Coronary artery (tissue), 2 donors: ENCODE data around the gene CD8B2.

ENCODE experiments used
- DNase-seq: peaks from one replicate; pipeline ENCODE4 v3.0.0-alpha.2; 2017; ENCODE audit warnings: low spot score
- H3K27ac ChIP-seq, 2 donors: fragments of 200-600 bp; sonication (generic); one replicate each; pipeline ENCODE4 v1.5.1; 2016 to 2019
- H3K4me3 ChIP-seq: fragments of 200-600 bp; sonication (generic); 2 replicates; pipeline ENCODE4 v1.5.1; 2016; ENCODE audit warnings: mild to moderate bottlenecking, moderate library complexity
- TF ChIP-seq, protein P1 (sequence below): fragments of 200-600 bp; sonication (generic); IDR thresholded peaks from one replicate; pipeline ENCODE4 v1.5.1; 2019; ENCODE audit warnings: antibody characterized with exemption

CD8B2 gene

DNA sequence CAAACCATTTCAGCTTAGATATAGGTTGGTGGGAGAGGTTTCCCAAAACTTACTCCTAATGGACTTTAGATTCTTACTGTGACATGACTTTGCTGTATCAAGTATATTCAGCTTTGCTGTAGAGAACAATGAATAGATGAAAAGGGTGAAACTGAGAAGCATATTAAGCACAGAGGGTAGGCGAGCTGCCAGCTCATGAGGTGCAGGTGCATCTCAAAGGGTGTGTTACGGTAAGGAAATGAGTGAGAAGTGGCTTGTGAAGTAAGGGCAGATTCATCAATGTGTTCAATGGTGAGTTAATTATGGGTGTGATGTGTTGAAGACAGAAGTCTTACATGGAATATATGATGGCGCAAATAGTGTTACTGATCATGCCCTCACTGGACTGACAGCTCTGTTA lies 49.3 kb downstream of the CD8B2 start:
- Histone ChIP-seq H3K4me3 (no peak overlapping the region), H3K27ac (no peak overlapping the region)
- no peak for DNase-seq
- TF ChIP-seq, protein P1, sequence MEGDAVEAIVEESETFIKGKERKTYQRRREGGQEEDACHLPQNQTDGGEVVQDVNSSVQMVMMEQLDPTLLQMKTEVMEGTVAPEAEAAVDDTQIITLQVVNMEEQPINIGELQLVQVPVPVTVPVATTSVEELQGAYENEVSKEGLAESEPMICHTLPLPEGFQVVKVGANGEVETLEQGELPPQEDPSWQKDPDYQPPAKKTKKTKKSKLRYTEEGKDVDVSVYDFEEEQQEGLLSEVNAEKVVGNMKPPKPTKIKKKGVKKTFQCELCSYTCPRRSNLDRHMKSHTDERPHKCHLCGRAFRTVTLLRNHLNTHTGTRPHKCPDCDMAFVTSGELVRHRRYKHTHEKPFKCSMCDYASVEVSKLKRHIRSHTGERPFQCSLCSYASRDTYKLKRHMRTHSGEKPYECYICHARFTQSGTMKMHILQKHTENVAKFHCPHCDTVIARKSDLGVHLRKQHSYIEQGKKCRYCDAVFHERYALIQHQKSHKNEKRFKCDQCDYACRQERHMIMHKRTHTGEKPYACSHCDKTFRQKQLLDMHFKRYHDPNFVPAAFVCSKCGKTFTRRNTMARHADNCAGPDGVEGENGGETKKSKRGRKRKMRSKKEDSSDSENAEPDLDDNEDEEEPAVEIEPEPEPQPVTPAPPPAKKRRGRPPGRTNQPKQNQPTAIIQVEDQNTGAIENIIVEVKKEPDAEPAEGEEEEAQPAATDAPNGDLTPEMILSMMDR, result no peak

DNA sequence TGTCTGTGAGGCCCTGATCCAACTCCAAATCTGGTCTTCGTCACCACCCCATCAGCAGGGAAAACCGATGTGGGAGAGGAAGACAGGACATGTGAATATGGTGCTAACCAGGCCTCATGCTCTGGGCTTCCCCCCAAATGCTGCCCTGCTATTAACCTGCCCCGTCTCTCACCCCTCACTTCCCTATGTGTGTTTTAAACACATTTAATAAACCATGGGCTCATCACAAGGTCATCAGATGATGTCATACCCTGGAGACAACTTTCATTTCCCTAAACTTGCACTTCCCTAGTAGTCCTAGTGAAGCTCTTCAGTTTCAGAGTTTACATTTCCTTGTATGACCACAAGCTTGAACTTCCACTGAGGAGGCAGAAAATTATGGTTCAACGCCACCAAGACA lies 49.9 kb downstream of the CD8B2 start:
- no peak overlapping the region for H3K4me3 ChIP-seq
- no peak for DNase-seq
- TF ChIP-seq, protein P1, result no peak
- H3K27ac ChIP-seq, result peak overlapping the region in 1 of 2 donors; percentile 30

DNA sequence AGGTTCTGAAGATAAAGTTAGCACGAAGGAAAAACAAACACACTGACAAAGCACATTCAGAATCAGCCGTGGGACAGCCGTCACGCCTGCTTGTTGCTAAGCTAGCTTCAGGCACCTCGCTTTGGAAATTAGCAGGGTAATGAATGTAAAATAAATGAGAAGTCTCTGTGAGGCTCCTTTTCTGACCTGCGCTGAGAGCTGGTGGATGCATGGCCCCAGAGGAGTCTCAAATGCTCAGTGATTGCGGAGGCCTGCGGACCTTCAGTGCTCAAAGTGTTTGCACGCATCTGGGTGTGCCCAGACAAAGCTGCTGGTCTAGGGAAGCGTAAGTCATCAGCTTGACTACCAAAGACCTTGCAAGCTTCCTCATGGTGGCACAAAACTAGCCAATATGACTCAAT lies 50.6 kb downstream of the CD8B2 start:
- no peak for DNase-seq
- no peak overlapping the region for H3K4me3 ChIP-seq
- no peak overlapping the region for H3K27ac ChIP-seq
- TF ChIP-seq, protein P1, result no peak

DNA sequence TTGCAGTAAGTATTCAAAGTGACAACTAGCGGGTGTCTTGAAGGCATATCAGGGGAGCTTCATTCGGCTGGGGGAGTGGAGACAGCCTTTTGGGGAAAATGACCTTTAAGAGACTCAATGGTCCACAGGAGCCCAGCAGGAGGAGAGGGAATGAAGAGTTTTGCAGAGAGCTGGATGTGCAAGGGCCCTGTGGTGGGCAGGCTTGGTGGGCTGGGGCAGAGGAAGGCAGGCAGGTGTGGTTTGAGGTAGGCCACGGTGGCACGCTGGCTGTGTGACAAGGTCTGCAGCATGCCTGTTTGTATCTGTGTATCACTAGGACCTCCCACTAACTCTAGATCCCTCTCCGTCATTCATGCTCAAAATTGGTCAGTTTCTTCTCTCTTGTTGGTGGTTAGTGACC lies 53.7 kb downstream of the CD8B2 start:
- TF ChIP-seq, protein P1, result no peak
- DNase-seq, result no peak
- no peak overlapping the region for H3K4me3 ChIP-seq
- H3K27ac ChIP-seq, result no peak overlapping the region

DNA sequence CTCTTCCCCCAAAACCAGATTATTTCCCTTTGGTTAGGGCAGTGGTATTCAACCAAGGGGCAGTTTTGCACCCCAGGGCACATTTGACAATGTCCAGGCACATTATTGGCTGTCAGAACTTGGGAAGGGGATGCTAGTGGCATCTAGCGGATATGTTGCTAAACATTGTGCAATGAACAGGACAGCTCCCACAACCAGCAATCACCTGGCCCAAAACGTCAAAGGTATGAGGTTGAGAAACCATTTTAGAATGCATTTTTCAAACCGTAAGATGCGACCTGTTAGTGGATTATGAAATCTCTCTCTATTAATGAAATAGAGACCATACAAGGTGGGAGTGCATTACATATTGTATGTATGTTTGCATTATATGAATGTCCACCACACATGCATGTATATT lies 54.2 kb downstream of the CD8B2 start:
- TF ChIP-seq, protein P1, result no peak
- no peak for DNase-seq
- H3K4me3 ChIP-seq, result no peak overlapping the region
- H3K27ac ChIP-seq, result no peak overlapping the region

DNA sequence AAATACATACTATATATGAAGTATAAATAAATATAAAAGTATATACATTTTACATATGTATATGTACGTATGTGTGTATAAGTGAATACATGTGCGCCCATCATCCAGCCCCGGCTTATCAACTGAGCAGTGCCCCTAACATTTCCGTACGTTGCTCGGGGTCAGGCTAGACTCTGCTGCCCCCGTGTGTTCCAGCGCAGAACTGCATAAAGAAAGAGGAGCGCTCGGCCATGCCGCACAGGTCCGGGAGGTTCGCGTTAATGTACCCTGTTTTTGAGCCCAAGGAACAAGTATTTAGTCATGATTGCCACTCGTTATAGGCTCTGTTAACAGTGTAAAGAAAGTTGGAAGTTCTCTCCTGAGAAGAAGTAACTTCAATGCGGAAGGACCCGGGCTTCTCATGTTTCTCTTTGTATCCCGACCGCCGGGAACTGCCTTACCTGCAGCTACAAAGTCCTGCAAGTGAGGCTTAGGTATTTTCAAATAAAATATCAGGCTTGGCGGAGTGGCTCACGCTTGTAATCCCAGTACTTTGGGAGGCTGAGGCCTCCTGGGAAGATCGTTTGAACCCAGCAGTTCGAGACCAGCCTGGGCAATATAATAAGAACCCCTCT lies 55.7 kb downstream of the CD8B2 start:
- TF ChIP-seq, protein P1, result peak; percentile 73
- peak overlapping the region; percentile 48 for H3K4me3 ChIP-seq
- no peak for DNase-seq
- H3K27ac ChIP-seq, result no peak overlapping the region

DNA sequence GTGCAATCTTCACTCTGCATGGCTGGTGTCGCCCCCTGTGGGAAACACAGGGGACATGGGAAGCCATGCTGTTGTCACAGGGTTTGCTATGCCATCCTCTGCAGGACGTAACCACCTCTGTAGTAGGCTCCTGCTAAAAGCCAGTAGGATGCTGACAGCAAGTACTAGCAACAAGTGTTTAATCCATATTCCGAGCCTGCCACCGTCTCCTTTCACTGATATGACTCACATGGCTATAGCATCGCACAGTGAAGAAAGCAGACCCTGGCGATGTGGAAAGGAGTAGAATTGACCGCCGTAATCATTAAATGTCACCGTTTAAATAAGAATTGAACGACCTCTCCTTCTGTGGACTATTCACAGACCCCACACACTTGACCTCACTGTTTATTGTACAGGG lies 57.8 kb downstream of the CD8B2 start:
- TF ChIP-seq, protein P1, result no peak
- H3K4me3 ChIP-seq, result no peak overlapping the region
- no peak overlapping the region for H3K27ac ChIP-seq
- DNase-seq, result no peak
